Measurements from ENCODE around the gene RDH16. TPM values are rescaled to one million over a fixed set of nuclear protein-coding genes. Genes with fewer than 3 reads are reported as not detected.

Gene RDH16
- total RNA-seq, 6 experiments from 2014 or later, result not detected

GRCh38 chr12:56932146-56932545, 25.3 kb downstream of the RDH16 start:
- Mint-ChIP-seq H3K27me3 (ENCODE audit: insufficient read depth) (peaks cover 27% of the 10 kb centered on the region), H3K4me3 (no peak overlapping the region), H3K36me3 (ENCODE audit: low read depth) (no peaks in the 10 kb centered on the region), H3K27ac (no peak overlapping the region), H3K9me3 (no peaks in the 10 kb centered on the region), H3K4me1 (ENCODE audit: low read depth) (peaks cover 6% of the 10 kb centered on the region; the same call in 1 of the 2 replicates)
- TF ChIP-seq, protein P1, sequence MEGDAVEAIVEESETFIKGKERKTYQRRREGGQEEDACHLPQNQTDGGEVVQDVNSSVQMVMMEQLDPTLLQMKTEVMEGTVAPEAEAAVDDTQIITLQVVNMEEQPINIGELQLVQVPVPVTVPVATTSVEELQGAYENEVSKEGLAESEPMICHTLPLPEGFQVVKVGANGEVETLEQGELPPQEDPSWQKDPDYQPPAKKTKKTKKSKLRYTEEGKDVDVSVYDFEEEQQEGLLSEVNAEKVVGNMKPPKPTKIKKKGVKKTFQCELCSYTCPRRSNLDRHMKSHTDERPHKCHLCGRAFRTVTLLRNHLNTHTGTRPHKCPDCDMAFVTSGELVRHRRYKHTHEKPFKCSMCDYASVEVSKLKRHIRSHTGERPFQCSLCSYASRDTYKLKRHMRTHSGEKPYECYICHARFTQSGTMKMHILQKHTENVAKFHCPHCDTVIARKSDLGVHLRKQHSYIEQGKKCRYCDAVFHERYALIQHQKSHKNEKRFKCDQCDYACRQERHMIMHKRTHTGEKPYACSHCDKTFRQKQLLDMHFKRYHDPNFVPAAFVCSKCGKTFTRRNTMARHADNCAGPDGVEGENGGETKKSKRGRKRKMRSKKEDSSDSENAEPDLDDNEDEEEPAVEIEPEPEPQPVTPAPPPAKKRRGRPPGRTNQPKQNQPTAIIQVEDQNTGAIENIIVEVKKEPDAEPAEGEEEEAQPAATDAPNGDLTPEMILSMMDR (IDR thresholded peaks at IDR 0.05), result no peak
- no peak for DNase-seq

GRCh38 chr12:56931474-56931978, 25.9 kb downstream of the RDH16 start:
- no peaks in the 10 kb centered on the region for H3K36me3 Mint-ChIP-seq (ENCODE audit: low read depth)
- peaks cover 6% of the 10 kb centered on the region; the same call in 1 of the 2 replicates for H3K4me1 Mint-ChIP-seq (ENCODE audit: low read depth)
- H3K27me3 Mint-ChIP-seq (ENCODE audit: insufficient read depth), result peaks cover 28% of the 10 kb centered on the region
- no peaks in the 10 kb centered on the region for H3K9me3 Mint-ChIP-seq
- H3K27ac Mint-ChIP-seq, result no peak overlapping the region
- TF ChIP-seq, protein P1 (IDR thresholded peaks at IDR 0.05), result no peak
- no peak overlapping the region for H3K4me3 Mint-ChIP-seq
- peak; percentile 34 for DNase-seq

DNA sequence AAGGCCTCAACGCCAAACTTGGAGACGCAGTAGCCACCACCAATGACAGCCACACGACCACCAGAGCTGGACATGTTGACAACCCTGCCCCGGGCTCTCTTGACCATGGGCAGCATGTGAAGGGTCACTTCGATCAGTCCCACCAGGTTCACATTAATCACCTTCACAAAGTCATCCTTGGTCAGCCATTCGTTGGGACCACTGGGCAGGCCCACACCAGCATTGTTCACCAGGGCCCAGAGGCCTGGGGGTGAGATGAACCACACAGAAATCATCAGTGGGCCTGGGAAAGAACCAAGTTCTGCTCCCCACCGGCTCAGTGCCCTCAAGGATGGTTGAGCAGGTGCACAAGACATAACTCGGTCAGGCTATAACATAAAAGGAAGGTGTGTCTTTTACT, 27.2 kb downstream of the RDH16 start:
- Mint-ChIP-seq H3K4me3 (no peak overlapping the region), H3K27ac (no peak overlapping the region), H3K36me3 (ENCODE audit: low read depth) (no peaks in the 10 kb centered on the region), H3K27me3 (ENCODE audit: insufficient read depth) (peaks cover 31% of the 10 kb centered on the region), H3K4me1 (ENCODE audit: low read depth) (peaks cover 6% of the 10 kb centered on the region; the same call in 1 of the 2 replicates), H3K9me3 (no peaks in the 10 kb centered on the region)
- no peak for DNase-seq
- TF ChIP-seq, protein P1 (IDR thresholded peaks at IDR 0.05), result no peak

- TF ChIP-seq, protein P1 (IDR thresholded peaks at IDR 0.05), result no peak
- Mint-ChIP-seq H3K4me3 (no peak overlapping the region), H3K9me3 (no peaks in the 10 kb centered on the region), H3K27me3 (ENCODE audit: insufficient read depth) (peaks cover 31% of the 10 kb centered on the region), H3K36me3 (ENCODE audit: low read depth) (no peaks in the 10 kb centered on the region), H3K27ac (no peak overlapping the region), H3K4me1 (ENCODE audit: low read depth) (peaks cover 6% of the 10 kb centered on the region; the same call in 1 of the 2 replicates)
- DNase-seq, result no peak
Measured at GRCh38 chr12:56929780-56930179, 27.6 kb downstream of the RDH16 start.

GRCh38 chr12:56928262-56928661, 29.1 kb downstream of the RDH16 start:
- TF ChIP-seq, protein P1 (IDR thresholded peaks at IDR 0.05), result no peak
- peaks cover 31% of the 10 kb centered on the region for H3K27me3 Mint-ChIP-seq (ENCODE audit: insufficient read depth)
- no peak for DNase-seq
- H3K4me1 Mint-ChIP-seq (ENCODE audit: low read depth), result peaks cover 6% of the 10 kb centered on the region; the same call in 1 of the 2 replicates
- no peak overlapping the region for H3K27ac Mint-ChIP-seq
- no peaks in the 10 kb centered on the region for H3K36me3 Mint-ChIP-seq (ENCODE audit: low read depth)
- no peak overlapping the region for H3K4me3 Mint-ChIP-seq
- H3K9me3 Mint-ChIP-seq, result no peaks in the 10 kb centered on the region
